ENCODE data around the gene UBR4. TPM values are rescaled to one million over a fixed set of nuclear protein-coding genes. Genes with fewer than 3 reads are reported as not detected.

The UBR4 gene
- total and polyA plus RNA-seq, 2 of the 8 experiments (the other 6 are each of a cell fraction or from before 2014, with no cell fraction given), result 139 to 152 TPM

DNA sequence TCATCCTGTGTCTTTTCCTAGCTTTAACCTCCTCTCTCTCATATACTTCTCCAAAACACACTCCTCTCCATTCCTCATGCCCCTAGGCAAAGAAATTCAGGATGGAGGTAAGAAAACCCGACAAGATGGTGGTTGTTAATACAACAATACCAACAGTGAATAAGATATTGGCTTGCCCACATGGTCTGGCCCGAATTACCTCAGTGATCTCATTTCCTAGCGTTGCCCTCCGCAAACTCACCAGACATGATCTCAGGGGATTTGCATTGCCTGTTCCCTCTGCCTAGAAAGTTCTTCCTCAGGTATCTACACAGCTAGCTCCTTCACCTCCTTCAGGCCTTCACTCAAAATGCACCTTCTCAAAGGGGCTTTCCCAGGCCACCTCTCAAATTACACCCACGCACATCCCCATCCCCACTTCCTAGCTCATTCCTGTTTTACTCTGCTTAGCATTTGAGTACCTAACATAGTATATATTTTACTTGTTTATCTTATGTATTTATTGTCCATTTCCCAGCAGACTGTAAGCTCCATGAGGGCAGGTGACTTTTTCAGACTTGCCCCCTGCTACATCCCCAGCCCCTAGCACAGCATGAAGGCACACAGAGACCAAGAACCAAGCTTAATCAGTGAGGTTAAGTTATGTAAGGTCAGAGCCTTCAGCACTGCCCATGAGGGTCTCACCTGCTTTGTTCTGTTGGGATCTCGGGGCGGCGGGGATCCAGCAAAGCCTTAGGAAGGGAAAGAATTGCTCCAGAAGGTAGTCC, 10.2 kb upstream of the UBR4 start:
- H4K5ac ChIP-seq (ENCODE audit: insufficient read length, low read depth, low read length), result no peak overlapping the region
- no peak for FAIRE-seq
- no peak overlapping the region for H3K4me3 ChIP-seq (ENCODE audit: extremely low read depth in 1 of 4, insufficient read depth in 2 of 4, low read depth in 3 of 4, low read length in 4 of 4)
- H4K91ac ChIP-seq (replicated peaks; ENCODE audit: insufficient read length, low read length), result no peak overlapping the region
- 96% methylated on average over 8 of the region's 8 CpGs; no CpG with 5 or more reads in 1 of the 2 experiments for WGBS, 2 experiments (ENCODE audit: extremely low coverage in 1 of 2, insufficient coverage in 1 of 2, insufficient read length in 1 of 2, insufficient replicate concordance in 2 of 2, low coverage in 1 of 2, low lambda C conversion rate in 2 of 2, missing lambda C conversion rate in 1 of 2)
- no peak overlapping the region for H3K23ac ChIP-seq (ENCODE audit: insufficient read length)
- H3K27me3 ChIP-seq (replicated peaks in 1 of 4; ENCODE audit: control insufficient read depth in 3 of 4, extremely low read depth in 1 of 4, insufficient read depth in 3 of 4, low read length in 3 of 4), result no peaks in the 10 kb centered on the region
- H2BK20ac ChIP-seq (ENCODE audit: low read length), result no peak overlapping the region
- no peak overlapping the region for H3K9ac ChIP-seq (replicated peaks in 1 of 4; ENCODE audit: extremely low read depth in 1 of 4, low read depth in 3 of 4, low read length in 3 of 4)
- no peak overlapping the region for H2BK12ac ChIP-seq (ENCODE audit: low read depth, low read length)
- H3K14ac ChIP-seq (ENCODE audit: insufficient read length), result no peak overlapping the region
- 0 out of 4 replicates have a peak, but pooled peaks cover 0 to 1% of the 10 kb centered on the region in 2 experiments for H3K79me2 ChIP-seq (ENCODE audit: control insufficient read depth in 1 of 2, insufficient read depth in 2 of 2, low read length in 2 of 2)
- ChIA-PET POLR2A (ENCODE audit: partially characterized antibody) (interaction anchor here (0.7 to 6.2 kb wide), 3 partner anchors 12 to 116 kb away, joined by 3 to 42 read pairs (median 4); partner anchors contain the start of gene UBR4), CTCF (ENCODE audit: partially characterized antibody) (interaction anchor here (0.7 to 7.1 kb wide), 8 partner anchors 10 to 312 kb away, joined by 3 to 40 read pairs (median 4); partner anchors contain the start of gene UBR4)
- H3K23me2 ChIP-seq (ENCODE audit: low read depth, low read length), result no peaks in the 10 kb centered on the region
- H2BK15ac ChIP-seq (ENCODE audit: low read length), result no peak overlapping the region
- peaks cover 0 to 8% of the 10 kb centered on the region in 2 experiments for H4K20me1 ChIP-seq (replicated peaks in 1 of 2; ENCODE audit: control insufficient read depth in 1 of 2, insufficient read depth in 2 of 2, low read length in 2 of 2)
- H3K56ac ChIP-seq (replicated peaks; ENCODE audit: insufficient read length, low read depth, low read length), result no peak overlapping the region
- H3K79me1 ChIP-seq (ENCODE audit: low read depth, low read length), result no peaks in the 10 kb centered on the region; the same call in 1 of the 2 replicates
- no peak overlapping the region for H3K27ac ChIP-seq (ENCODE audit: low read depth, low read length)
- H3K9me3 ChIP-seq (ENCODE audit: insufficient read depth in 2 of 2, low read depth in 1 of 2, low read length in 1 of 2), result no peaks in the 10 kb centered on the region
- no peak overlapping the region for H2AFZ ChIP-seq (ENCODE audit: low read length)
- no peak overlapping the region for H3K4ac ChIP-seq (replicated peaks; ENCODE audit: insufficient read length, low read depth, low read length)
- no peak overlapping the region for H3K18ac ChIP-seq (ENCODE audit: extremely low read depth, low read length)
- H4K8ac ChIP-seq (ENCODE audit: extremely low read depth, insufficient read depth, low read length), result no peak overlapping the region
- no peaks in the 10 kb centered on the region for H3K4me1 ChIP-seq (replicated peaks in 1 of 4; ENCODE audit: control insufficient read depth in 3 of 4, insufficient read depth in 4 of 4, low read length in 3 of 4)
- no peak overlapping the region for H2BK5ac ChIP-seq (ENCODE audit: low read depth, low read length)
- DNase-seq (ENCODE audit: low read depth in 1 of 2, low spot score in 2 of 2), result no peak
- H2AK5ac ChIP-seq (ENCODE audit: low read depth, low read length), result no peak overlapping the region
- H2BK120ac ChIP-seq (replicated peaks; ENCODE audit: low read depth, low read length), result no peak overlapping the region
- no peak overlapping the region for H3K4me2 ChIP-seq (ENCODE audit: insufficient read depth in 1 of 2, low read depth in 2 of 2, low read length in 2 of 2)
- H3K36me3 ChIP-seq (ENCODE audit: control insufficient read depth in 2 of 4, insufficient read depth in 4 of 4, low read length in 3 of 4), result peaks cover 33 to 62% (median 59%) of the 10 kb centered on the region in 4 experiments
- TF ChIP-seq TCF12 (IDR thresholded peaks at IDR 0.05; ENCODE audit: low read depth, low read length), result no peak
- TF ChIP-seq ZNF274 (IDR thresholded peaks at IDR 0.05; ENCODE audit: borderline replicate concordance, extremely low read depth, low read length), result no peak
- no peak for TF ChIP-seq TAF7 (optimal IDR thresholded peaks at IDR 0.05; ENCODE audit: borderline replicate concordance, low read depth, low read length)
- TF ChIP-seq, protein P1, sequence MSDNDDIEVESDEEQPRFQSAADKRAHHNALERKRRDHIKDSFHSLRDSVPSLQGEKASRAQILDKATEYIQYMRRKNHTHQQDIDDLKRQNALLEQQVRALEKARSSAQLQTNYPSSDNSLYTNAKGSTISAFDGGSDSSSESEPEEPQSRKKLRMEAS (IDR thresholded peaks at IDR 0.05), result no peak
- no peak for TF ChIP-seq CBX5 (IDR thresholded peaks at IDR 0.05; ENCODE audit: low read depth, low read length)
- TF ChIP-seq HDAC6 (IDR thresholded peaks at IDR 0.05; ENCODE audit: low read depth, low read length), result no peak
- TF ChIP-seq SIX5 (IDR thresholded peaks at IDR 0.05; ENCODE audit: low read depth, low read length), result no peak
- no peak for TF ChIP-seq SP4 (IDR thresholded peaks at IDR 0.05; ENCODE audit: low read length)
- TF ChIP-seq, protein P2, sequence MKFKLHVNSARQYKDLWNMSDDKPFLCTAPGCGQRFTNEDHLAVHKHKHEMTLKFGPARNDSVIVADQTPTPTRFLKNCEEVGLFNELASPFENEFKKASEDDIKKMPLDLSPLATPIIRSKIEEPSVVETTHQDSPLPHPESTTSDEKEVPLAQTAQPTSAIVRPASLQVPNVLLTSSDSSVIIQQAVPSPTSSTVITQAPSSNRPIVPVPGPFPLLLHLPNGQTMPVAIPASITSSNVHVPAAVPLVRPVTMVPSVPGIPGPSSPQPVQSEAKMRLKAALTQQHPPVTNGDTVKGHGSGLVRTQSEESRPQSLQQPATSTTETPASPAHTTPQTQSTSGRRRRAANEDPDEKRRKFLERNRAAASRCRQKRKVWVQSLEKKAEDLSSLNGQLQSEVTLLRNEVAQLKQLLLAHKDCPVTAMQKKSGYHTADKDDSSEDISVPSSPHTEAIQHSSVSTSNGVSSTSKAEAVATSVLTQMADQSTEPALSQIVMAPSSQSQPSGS (IDR thresholded peaks at IDR 0.05; ENCODE audit: low read length), result no peak
- no peak for TF ChIP-seq NANOG (IDR thresholded peaks at IDR 0.05; ENCODE audit: insufficient read depth, low read depth, low read length, poor library complexity, severe bottlenecking)
